Mononuclear cell (primary cell): ENCODE measurements around the gene MAST4. TPM values are rescaled to one million over a fixed set of nuclear protein-coding genes. Genes with fewer than 3 reads are reported as not detected.

ENCODE experiments used
- H3K27me3 ChIP-seq: 2 replicates; pipeline ENCODE4 v1.6.0; 2011; ENCODE audit warnings: low read length, control low read depth; ENCODE audit not compliant: insufficient read depth
- H3K4me1 ChIP-seq: 2 replicates; pipeline ENCODE4 v1.5.1; 2011; ENCODE audit warnings: mild to moderate bottlenecking, low read length, control low read depth; ENCODE audit not compliant: insufficient read depth
- H3K4me3 ChIP-seq: 2 replicates; pipeline ENCODE4 v1.5.1; 2011; ENCODE audit warnings: mild to moderate bottlenecking, low read length, moderate library complexity
- H3K9me3 ChIP-seq: 2 replicates; pipeline ENCODE4 v1.5.1; 2011; ENCODE audit warnings: low read depth, mild to moderate bottlenecking, control low read depth, low read length
- total RNA-seq: library from RNA; depleted of rRNA; stranded (reverse); fragments of >200 nt; gene quantifications from one replicate; pipeline ENCODE4 v1.2.3, GENCODE V29; 2012

The MAST4 gene
- total RNA-seq, 1 donor, result 8.4 TPM

DNA sequence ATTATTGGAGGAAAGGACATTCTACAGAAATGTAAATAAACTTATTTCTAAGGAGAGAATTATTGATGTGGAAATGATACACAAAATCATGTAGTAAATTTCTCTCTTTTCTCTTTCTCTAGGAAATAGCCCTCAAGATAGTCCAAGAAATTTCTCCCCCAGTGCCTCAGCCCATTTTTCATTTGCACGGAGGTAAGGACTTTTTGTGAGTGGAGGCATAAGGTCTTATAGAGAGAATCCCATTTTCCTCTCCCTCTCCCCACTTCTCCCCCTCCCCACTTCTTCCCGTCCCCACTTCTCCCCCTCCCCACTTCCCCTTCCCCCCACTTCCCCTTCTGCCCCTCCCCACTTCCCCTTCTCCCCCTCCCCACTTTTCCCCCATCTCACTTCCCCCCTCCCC lies 493.8 kb downstream of the MAST4 start:
- H3K4me1 ChIP-seq, result no peaks in the 10 kb centered on the region
- H3K27me3 ChIP-seq, result no peaks in the 10 kb centered on the region
- H3K4me3 ChIP-seq, result no peak overlapping the region
- no peaks in the 10 kb centered on the region for H3K9me3 ChIP-seq

GRCh38 chr5:67090593-67090992 lies 494.4 kb downstream of the MAST4 start:
- H3K4me1 ChIP-seq, result no peaks in the 10 kb centered on the region
- H3K9me3 ChIP-seq, result no peaks in the 10 kb centered on the region
- no peaks in the 10 kb centered on the region for H3K27me3 ChIP-seq
- H3K4me3 ChIP-seq, result no peak overlapping the region

GRCh38 chr5:67092535-67092934 lies 496.3 kb downstream of the MAST4 start:
- no peaks in the 10 kb centered on the region for H3K4me1 ChIP-seq
- H3K27me3 ChIP-seq, result no peaks in the 10 kb centered on the region
- H3K4me3 ChIP-seq, result no peak overlapping the region
- H3K9me3 ChIP-seq, result no peaks in the 10 kb centered on the region

DNA sequence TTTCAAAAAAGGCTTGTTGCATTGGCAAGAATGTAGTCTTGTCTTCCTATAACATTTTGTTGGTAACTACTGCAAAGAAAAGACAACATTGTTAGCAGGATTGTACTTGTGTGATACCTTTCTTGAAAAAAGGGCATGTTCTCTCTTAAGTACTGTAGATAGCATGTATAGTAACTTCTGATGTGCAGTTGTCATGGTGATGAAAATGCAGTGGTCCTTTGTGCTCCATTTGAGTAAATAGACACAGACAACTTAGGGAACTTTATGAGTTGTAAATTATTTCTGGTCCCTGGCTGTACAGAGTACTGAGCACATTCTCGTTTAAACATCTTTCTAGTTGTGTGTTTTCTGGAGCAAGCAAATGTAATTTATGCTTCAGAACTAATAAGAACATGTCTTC lies 497.1 kb downstream of the MAST4 start:
- Histone ChIP-seq H3K4me1 (no peaks in the 10 kb centered on the region), H3K4me3 (no peak overlapping the region), H3K9me3 (no peaks in the 10 kb centered on the region), H3K27me3 (no peaks in the 10 kb centered on the region)

GRCh38 chr5:67094476-67095300 lies 498.5 kb downstream of the MAST4 start:
- Histone ChIP-seq H3K27me3 (no peaks in the 10 kb centered on the region), H3K4me3 (no peak overlapping the region), H3K9me3 (no peaks in the 10 kb centered on the region), H3K4me1 (no peaks in the 10 kb centered on the region)

DNA sequence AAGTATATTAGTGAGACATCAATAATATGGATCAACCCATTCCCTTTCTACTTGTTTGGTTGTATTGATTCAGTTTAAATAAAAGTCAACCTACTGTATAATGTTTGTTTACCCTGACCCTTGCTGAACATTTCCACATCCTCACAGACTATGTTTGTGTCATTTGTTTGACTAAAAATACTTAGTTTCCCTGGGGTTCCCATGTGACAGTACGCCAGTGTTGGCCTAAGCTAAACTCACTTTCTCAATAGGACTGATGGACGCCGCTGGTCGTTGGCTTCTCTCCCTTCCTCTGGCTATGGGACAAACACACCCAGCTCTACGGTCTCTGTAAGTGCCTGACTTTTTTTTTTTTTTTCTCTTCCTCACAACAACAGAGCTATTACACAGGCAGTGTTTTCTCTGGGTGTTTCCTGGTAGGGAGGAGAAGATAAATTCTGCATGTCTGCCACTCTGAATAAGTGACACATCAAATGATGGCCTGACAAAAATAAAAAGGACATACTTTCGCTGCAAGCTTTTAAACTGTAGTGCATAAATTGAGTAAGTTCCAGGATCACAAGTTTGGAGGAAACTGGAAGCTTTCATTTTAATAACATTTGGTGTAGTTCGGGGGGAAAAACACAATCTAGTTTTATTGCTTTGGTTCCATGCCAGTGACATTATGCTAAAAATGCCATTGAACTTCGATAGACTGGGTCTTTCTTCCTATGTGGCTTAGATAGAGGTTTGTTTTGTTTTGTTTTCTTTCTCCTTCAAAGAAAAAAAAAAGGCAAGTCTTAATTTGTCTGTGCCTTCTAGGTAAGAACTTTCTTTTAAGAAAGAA lies 499.4 kb downstream of the MAST4 start:
- Histone ChIP-seq H3K4me3 (no peak overlapping the region), H3K4me1 (no peaks in the 10 kb centered on the region), H3K27me3 (no peaks in the 10 kb centered on the region), H3K9me3 (no peaks in the 10 kb centered on the region)

- H3K4me1 ChIP-seq, result no peaks in the 10 kb centered on the region
- H3K4me3 ChIP-seq, result no peak overlapping the region
- H3K9me3 ChIP-seq, result no peaks in the 10 kb centered on the region
- no peaks in the 10 kb centered on the region for H3K27me3 ChIP-seq
Measured at GRCh38 chr5:67098656-67099055, 502.5 kb downstream of the MAST4 start.

GRCh38 chr5:67100301-67100700 lies 504.1 kb downstream of the MAST4 start:
- Histone ChIP-seq H3K4me1 (no peaks in the 10 kb centered on the region), H3K4me3 (no peak overlapping the region)

GRCh38 chr5:67102708-67103107 lies 506.5 kb downstream of the MAST4 start:
- Histone ChIP-seq H3K27me3 (no peaks in the 10 kb centered on the region), H3K4me3 (no peak overlapping the region), H3K4me1 (no peaks in the 10 kb centered on the region), H3K9me3 (no peaks in the 10 kb centered on the region)

More at GRCh38 chr5:67100301-67100700, 504.1 kb downstream of the MAST4 start:
- H3K9me3 ChIP-seq, result no peaks in the 10 kb centered on the region
- no peaks in the 10 kb centered on the region for H3K27me3 ChIP-seq

DNA sequence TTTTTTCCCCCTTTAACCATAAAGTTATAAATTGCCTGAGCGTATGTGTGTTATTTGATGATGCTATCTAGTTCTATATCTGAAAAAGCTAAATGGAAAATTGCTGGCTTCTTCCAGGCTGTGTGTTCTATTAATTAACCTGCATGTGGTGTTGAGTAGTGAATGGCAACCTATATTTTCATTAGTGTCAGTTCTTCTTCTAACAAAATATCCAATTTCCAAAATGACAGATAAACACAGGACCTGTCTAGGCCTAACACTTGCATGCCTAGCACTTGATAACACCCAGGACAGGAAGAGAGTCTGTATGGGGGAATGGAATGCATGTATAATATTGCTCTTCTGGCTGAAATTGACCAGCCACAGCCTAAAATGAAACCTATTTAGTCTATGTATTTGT lies 508.7 kb downstream of the MAST4 start:
- Histone ChIP-seq H3K27me3 (no peaks in the 10 kb centered on the region), H3K4me3 (no peak overlapping the region), H3K4me1 (no peaks in the 10 kb centered on the region), H3K9me3 (no peaks in the 10 kb centered on the region)

- Histone ChIP-seq H3K4me3 (no peak overlapping the region), H3K9me3 (no peaks in the 10 kb centered on the region), H3K4me1 (no peaks in the 10 kb centered on the region), H3K27me3 (no peaks in the 10 kb centered on the region)
Measured at GRCh38 chr5:67105270-67105669, 509.1 kb downstream of the MAST4 start.

DNA sequence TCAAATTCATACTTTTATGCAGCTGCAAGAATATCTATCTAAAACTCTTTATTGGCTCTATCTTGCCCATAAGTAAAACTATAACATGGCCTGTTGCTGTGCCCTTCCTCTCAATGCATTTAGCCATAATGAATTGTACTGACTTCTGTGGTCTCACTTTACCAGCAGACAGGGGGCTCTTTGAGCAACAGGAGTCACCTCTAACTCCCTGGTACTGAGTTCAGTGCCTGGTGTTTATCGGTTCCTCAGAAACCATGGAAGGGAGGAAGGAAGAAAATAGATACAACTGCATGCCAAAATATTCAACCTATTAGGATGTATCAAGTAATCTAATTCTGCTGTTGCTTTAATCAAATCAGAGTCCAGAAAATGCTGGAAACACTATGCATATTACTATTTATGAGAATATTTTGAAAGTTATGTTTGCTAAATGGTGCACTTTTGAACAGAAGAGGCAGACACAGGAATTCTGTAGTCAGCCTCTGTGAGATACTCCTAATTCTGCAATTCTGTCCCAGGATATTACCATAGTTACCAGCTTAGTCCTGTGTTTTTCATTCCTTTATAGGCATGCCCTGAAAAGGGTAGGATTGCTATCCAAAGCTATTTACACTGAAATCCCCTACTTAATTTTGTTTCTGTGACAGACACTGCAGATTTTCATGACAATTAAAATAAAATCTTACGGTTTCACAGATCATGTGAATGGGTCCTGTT lies 510.6 kb downstream of the MAST4 start:
- no peaks in the 10 kb centered on the region for H3K4me1 ChIP-seq
- no peaks in the 10 kb centered on the region for H3K9me3 ChIP-seq
- H3K27me3 ChIP-seq, result no peaks in the 10 kb centered on the region
- H3K4me3 ChIP-seq, result no peak overlapping the region

DNA sequence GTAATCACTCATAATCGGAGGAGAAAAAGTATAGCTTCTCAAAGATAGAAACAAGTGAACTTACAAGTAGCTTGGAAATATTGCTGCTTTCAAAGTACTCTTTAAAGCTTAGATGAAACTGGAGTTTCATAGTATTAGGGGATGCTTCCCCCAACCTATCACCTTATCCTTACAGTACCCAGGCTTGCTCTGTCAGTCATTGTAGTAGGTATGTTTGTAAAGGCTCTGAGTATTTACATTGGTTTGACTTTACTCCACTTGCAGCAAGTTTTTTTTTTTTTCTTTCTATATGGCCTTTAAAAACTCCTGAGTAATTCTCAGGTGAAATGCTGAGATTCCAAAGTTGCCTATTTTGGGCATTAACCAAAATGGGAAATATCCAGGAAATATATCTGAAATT lies 515.6 kb downstream of the MAST4 start:
- H3K4me1 ChIP-seq, result no peaks in the 10 kb centered on the region
- no peaks in the 10 kb centered on the region for H3K27me3 ChIP-seq
- H3K4me3 ChIP-seq, result no peak overlapping the region
- no peaks in the 10 kb centered on the region for H3K9me3 ChIP-seq

GRCh38 chr5:67115246-67115645 lies 519.1 kb downstream of the MAST4 start:
- Histone ChIP-seq H3K4me3 (no peak overlapping the region), H3K27me3 (no peaks in the 10 kb centered on the region), H3K9me3 (no peaks in the 10 kb centered on the region), H3K4me1 (no peaks in the 10 kb centered on the region)

- no peaks in the 10 kb centered on the region for H3K27me3 ChIP-seq
- no peak overlapping the region for H3K4me3 ChIP-seq
- H3K4me1 ChIP-seq, result no peaks in the 10 kb centered on the region
- H3K9me3 ChIP-seq, result no peaks in the 10 kb centered on the region
Measured at GRCh38 chr5:67115817-67116216, 519.6 kb downstream of the MAST4 start.
